Memory B cell (primary cell): Measurements from ENCODE around the gene TSHZ2.
"Not testable (repeated sequence)": the region's sequence is repeated elsewhere in the genome, so short reads cannot be mapped to it uniquely, and the experiment has no call there.

ENCODE experiments used
- ATAC-seq: fragments of 150-1000 bp; cut with Tn5 transposase; 2 replicates; pipeline ENCODE4 v1.10.0; 2021; ENCODE audit warnings: low read depth, mild to moderate bottlenecking, moderate library complexity
- DNase-seq, 2 donors: peaks; one replicate each; pipeline ENCODE4 v3.0.0; 2022; ENCODE audit warnings: low spot score in 2 of 2
- H3K27ac Mint-ChIP-seq: one replicate; pipeline ENCODE4 v1.8.0; 2022; ENCODE audit warnings: mild to moderate bottlenecking, moderate library complexity, mixed read lengths
- H3K27me3 Mint-ChIP-seq: one replicate; pipeline ENCODE4 v1.8.0; 2022; ENCODE audit warnings: mixed read lengths
- H3K36me3 Mint-ChIP-seq: one replicate; pipeline ENCODE4 v1.8.0; 2022; ENCODE audit warnings: mild to moderate bottlenecking, mixed read lengths
- H3K4me1 Mint-ChIP-seq: one replicate; pipeline ENCODE4 v1.8.0; 2022; ENCODE audit warnings: mixed read lengths
- H3K4me3 Mint-ChIP-seq: one replicate; pipeline ENCODE4 v1.8.0; 2022; ENCODE audit warnings: mild to moderate bottlenecking, moderate library complexity, mixed read lengths
- H3K9me3 Mint-ChIP-seq: one replicate; pipeline ENCODE4 v1.8.0; 2022; ENCODE audit warnings: mixed read lengths

TSHZ2 gene

GRCh38 chr20:53425481-53425880, 453.3 kb downstream of the TSHZ2 start:
- peaks cover 2% of the 10 kb centered on the region for H3K9me3 Mint-ChIP-seq
- no peak for ATAC-seq
- no peak for DNase-seq
- H3K27ac Mint-ChIP-seq: no peak overlapping the region
- H3K4me1 Mint-ChIP-seq: no peaks in the 10 kb centered on the region
- peaks cover 9% of the 10 kb centered on the region for H3K27me3 Mint-ChIP-seq
- no peak overlapping the region for H3K4me3 Mint-ChIP-seq
- H3K36me3 Mint-ChIP-seq: no peaks in the 10 kb centered on the region

DNA sequence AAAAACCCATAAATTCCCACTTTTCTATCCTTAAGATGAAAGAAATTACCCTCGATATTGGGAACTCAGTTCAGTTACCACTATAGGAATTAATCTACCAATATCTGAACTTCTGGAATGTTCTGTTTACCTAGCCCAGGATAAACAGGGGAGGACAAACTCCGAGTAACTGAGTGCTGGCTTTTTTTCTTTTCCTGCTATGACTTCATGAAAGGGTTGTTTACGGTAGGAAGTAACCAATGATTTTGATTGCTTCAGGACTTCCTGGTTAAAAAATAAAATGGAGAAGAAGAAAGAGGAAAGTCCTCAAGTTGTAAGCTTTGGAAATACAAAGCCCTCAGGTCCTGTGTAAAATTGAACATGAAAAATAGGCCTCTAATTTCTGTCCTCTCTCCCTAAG, 453.8 kb downstream of the TSHZ2 start:
- Mint-ChIP-seq H3K4me1 (no peaks in the 10 kb centered on the region), H3K4me3 (no peak overlapping the region), H3K9me3 (peaks cover 2% of the 10 kb centered on the region), H3K36me3 (no peaks in the 10 kb centered on the region), H3K27ac (no peak overlapping the region), H3K27me3 (peaks cover 9% of the 10 kb centered on the region)
- DNase-seq: no peak
- ATAC-seq: no peak

DNA sequence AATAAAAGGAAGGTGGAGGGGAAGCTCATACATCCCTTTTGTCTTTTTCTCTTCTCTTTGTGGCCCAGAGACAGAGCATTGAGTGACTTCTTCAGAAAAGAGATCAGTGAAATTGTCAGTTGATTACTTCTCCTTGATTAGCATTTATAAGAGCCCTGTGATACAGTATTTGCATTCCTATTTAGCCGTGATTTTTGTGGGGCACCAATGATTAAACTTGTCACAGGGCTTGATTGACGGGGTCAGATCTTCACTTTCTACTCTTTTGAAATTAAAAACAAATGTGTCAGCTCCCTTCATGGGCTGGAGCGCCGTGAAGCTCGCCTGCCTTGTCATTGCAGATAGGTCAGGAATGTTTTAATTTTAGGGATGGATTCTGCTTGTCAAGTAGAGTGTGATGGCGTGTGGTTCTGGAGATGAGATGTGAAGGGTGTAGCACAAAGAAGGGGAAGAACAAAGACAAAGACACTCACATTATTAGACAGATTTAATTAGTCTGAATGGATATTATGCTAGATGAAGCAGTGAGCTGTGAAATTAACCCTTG, 454.7 kb downstream of the TSHZ2 start:
- peaks cover 9% of the 10 kb centered on the region for H3K27me3 Mint-ChIP-seq

GRCh38 chr20:53427951-53428350, 455.8 kb downstream of the TSHZ2 start:
- no peak for DNase-seq
- no peaks in the 10 kb centered on the region for H3K4me1 Mint-ChIP-seq
- H3K27me3 Mint-ChIP-seq: peaks cover 9% of the 10 kb centered on the region

More for the DNA sequence above, 454.7 kb downstream of the TSHZ2 start:
- Mint-ChIP-seq H3K9me3 (peaks cover 2% of the 10 kb centered on the region), H3K36me3 (no peaks in the 10 kb centered on the region), H3K4me1 (no peaks in the 10 kb centered on the region), H3K4me3 (no peak overlapping the region), H3K27ac (no peak overlapping the region)
- ATAC-seq (no peak), DNase-seq (no peak)

GRCh38 chr20:53428588-53428987, 456.4 kb downstream of the TSHZ2 start:
- Mint-ChIP-seq H3K36me3 (no peaks in the 10 kb centered on the region), H3K4me1 (no peaks in the 10 kb centered on the region), H3K27me3 (peaks cover 9% of the 10 kb centered on the region), H3K27ac (no peak overlapping the region), H3K9me3 (peaks cover 2% of the 10 kb centered on the region), H3K4me3 (no peak overlapping the region)
- DNase-seq: no peak
- no peak for ATAC-seq

More at GRCh38 chr20:53427951-53428350, 455.8 kb downstream of the TSHZ2 start:
- peaks cover 2% of the 10 kb centered on the region for H3K9me3 Mint-ChIP-seq
- ATAC-seq: no peak
- no peak overlapping the region for H3K27ac Mint-ChIP-seq
- H3K36me3 Mint-ChIP-seq: no peaks in the 10 kb centered on the region
- H3K4me3 Mint-ChIP-seq: no peak overlapping the region

DNA sequence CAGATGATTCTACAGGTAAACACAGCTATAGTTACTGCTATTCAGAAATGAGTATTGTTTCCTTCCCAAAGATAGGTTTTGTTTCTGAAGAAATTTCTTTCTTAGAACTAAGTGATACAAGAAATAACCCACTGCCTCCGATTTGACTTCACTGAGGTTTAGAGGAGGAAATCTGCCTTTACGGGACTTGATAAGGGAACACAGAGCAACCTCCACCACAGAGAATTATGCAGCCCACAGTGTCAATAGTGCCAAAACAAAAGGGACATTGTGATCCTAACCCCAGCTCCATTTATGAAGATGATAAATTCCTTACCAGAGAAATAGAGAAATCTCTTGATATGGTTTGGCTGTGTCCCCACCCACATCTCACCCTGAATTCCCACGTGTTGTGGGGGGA, 456.8 kb downstream of the TSHZ2 start:
- no peaks in the 10 kb centered on the region for H3K4me1 Mint-ChIP-seq
- H3K36me3 Mint-ChIP-seq: no peaks in the 10 kb centered on the region
- peaks cover 2% of the 10 kb centered on the region for H3K9me3 Mint-ChIP-seq
- no peak for ATAC-seq
- H3K27ac Mint-ChIP-seq: no peak overlapping the region
- no peak for DNase-seq
- H3K27me3 Mint-ChIP-seq: peaks cover 9% of the 10 kb centered on the region
- no peak overlapping the region for H3K4me3 Mint-ChIP-seq

DNA sequence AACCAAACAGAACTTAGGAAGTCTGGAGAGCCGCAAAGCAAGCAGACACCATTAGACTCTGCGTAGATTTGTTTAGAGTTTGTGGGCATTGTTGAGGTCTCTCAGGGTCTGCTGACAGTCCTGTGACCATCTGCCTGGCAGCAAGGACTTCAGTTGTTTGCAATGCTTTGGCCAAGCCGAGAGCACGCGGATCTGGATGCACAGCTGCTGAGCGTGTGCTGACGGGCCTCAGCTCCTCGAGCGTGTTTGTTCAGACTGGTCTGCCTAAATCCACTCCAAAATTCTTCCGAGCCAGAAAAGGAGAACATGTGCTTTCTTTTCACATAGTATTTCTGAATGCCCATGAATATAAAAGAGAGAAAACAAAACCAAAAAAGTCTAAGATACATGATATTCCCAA, 462.5 kb downstream of the TSHZ2 start:
- ATAC-seq (no peak), DNase-seq (no peak)
- Mint-ChIP-seq H3K36me3 (no peaks in the 10 kb centered on the region), H3K27ac (no peak overlapping the region), H3K4me3 (no peak overlapping the region), H3K4me1 (no peaks in the 10 kb centered on the region), H3K9me3 (peaks cover 2% of the 10 kb centered on the region), H3K27me3 (peaks cover 2% of the 10 kb centered on the region)

DNA sequence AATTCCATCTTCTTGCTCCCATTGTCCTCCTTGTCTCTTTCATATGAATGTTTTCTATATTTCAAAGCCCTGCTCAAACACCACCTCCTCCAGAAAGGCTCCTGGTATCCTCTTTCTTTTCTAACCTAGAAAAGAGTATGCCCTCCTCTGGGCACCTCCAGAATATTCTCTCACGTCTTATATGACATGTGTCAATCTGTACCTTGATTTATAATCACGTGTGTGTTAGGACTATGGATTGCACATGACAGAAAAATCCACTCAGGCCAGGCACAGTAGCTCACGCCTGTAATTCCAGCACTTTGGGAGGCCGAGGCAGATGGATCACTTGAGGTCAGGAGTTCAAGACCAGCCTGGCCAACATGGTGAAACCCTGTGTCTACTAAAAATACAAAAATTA, 464.8 kb downstream of the TSHZ2 start:
- DNase-seq: not testable (repeated sequence)

DNA sequence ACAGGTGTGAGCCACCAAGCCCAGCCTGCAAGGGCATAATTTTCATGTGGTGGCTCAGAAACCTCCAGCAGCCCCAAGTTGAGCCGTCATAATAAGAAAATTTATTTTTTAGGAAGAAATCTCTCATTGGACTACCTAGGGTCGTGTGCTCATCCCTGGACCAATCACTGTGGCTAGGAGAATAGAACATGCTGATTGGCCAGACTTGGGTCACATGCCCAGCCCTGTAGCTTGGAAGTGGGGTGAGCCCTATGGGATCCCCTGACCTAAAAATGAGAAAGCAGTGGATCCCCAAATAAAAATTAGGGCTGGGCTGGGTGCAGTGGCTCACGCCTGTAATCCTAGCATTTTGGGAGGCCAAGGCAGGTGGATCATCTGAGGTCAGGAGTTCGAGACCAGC, 466.2 kb downstream of the TSHZ2 start:
- H3K4me3 Mint-ChIP-seq: no peak overlapping the region
- peaks cover 2% of the 10 kb centered on the region for H3K9me3 Mint-ChIP-seq
- H3K4me1 Mint-ChIP-seq: no peaks in the 10 kb centered on the region
- H3K27me3 Mint-ChIP-seq: peaks cover 2% of the 10 kb centered on the region
- DNase-seq (no peak), ATAC-seq (no peak)
- no peak overlapping the region for H3K27ac Mint-ChIP-seq
- H3K36me3 Mint-ChIP-seq: no peaks in the 10 kb centered on the region

More for the DNA sequence above, 464.8 kb downstream of the TSHZ2 start:
- not testable (repeated sequence) for H3K36me3 Mint-ChIP-seq, H3K27ac Mint-ChIP-seq, H3K27me3 Mint-ChIP-seq, ATAC-seq, H3K4me3 Mint-ChIP-seq, H3K4me1 Mint-ChIP-seq, H3K9me3 Mint-ChIP-seq

DNA sequence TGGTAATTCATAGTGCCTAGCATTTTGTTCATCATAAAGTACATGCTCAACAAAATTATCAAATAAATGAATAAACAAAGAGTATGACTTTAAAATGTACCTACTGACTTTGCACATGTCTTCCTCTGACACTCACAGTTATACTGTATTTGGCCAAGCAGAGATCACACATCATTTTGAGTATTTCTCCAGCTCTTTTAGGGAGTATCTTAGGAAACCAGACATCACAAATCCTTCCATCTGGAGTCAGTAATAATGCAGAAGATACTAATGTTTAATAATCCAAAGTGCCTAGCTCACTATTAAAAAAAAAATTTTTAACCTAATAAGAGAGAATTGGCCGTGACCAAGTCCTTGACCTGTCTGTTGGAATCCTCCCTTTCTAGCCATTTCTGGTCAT, 466.9 kb downstream of the TSHZ2 start:
- no peak for ATAC-seq
- Mint-ChIP-seq H3K4me1 (no peaks in the 10 kb centered on the region), H3K4me3 (no peak overlapping the region), H3K9me3 (peaks cover 2% of the 10 kb centered on the region), H3K36me3 (no peaks in the 10 kb centered on the region), H3K27me3 (peaks cover 2% of the 10 kb centered on the region), H3K27ac (no peak overlapping the region)
- DNase-seq: no peak

DNA sequence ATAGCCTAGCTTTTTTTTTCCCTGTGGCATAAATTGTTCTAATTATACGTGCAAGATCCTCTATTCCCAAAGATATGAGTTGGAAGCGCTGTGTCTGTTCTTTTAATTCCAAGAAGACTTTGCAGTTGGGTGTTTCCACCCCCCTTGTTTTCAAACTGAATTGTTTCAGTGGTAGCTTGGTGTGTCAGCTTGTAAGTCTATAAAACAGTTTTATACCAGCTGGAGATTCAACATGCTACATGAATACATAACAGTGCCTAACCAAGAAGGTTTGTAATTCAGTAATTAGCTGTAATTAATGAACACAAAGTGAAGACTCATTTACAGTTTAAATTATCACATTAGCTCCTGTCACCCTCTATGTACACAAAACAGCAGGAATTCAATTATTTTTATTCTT, 467.5 kb downstream of the TSHZ2 start:
- peaks cover 2% of the 10 kb centered on the region for H3K9me3 Mint-ChIP-seq
- ATAC-seq: no peak
- H3K27ac Mint-ChIP-seq: no peak overlapping the region
- H3K27me3 Mint-ChIP-seq: peaks cover 2% of the 10 kb centered on the region
- no peaks in the 10 kb centered on the region for H3K4me1 Mint-ChIP-seq
- H3K4me3 Mint-ChIP-seq: no peak overlapping the region
- H3K36me3 Mint-ChIP-seq: no peaks in the 10 kb centered on the region
- DNase-seq: no peak

- Mint-ChIP-seq H3K27me3 (peaks cover 2% of the 10 kb centered on the region), H3K9me3 (peaks cover 11% of the 10 kb centered on the region), H3K36me3 (peaks cover 2% of the 10 kb centered on the region)
Observed at GRCh38 chr20:53444401-53445149, 472.4 kb downstream of the TSHZ2 start.

GRCh38 chr20:53445321-53445731, 473.2 kb downstream of the TSHZ2 start:
- H3K4me1 Mint-ChIP-seq: no peaks in the 10 kb centered on the region
- no peak for ATAC-seq
- H3K36me3 Mint-ChIP-seq: peaks cover 2% of the 10 kb centered on the region

More at GRCh38 chr20:53444401-53445149, 472.4 kb downstream of the TSHZ2 start:
- no peak for ATAC-seq
- no peak overlapping the region for H3K27ac Mint-ChIP-seq
- no peaks in the 10 kb centered on the region for H3K4me1 Mint-ChIP-seq
- H3K4me3 Mint-ChIP-seq: no peak overlapping the region
- DNase-seq: no peak

GRCh38 chr20:53445932-53446331, 473.8 kb downstream of the TSHZ2 start:
- H3K4me1 Mint-ChIP-seq: no peaks in the 10 kb centered on the region

More at GRCh38 chr20:53445321-53445731, 473.2 kb downstream of the TSHZ2 start:
- Mint-ChIP-seq H3K4me3 (no peak overlapping the region), H3K9me3 (peaks cover 15% of the 10 kb centered on the region), H3K27me3 (peaks cover 2% of the 10 kb centered on the region), H3K27ac (no peak overlapping the region)
- no peak for DNase-seq

GRCh38 chr20:53447316-53447715, 475.2 kb downstream of the TSHZ2 start:
- ATAC-seq: no peak

More at GRCh38 chr20:53445932-53446331, 473.8 kb downstream of the TSHZ2 start:
- Mint-ChIP-seq H3K9me3 (peaks cover 15% of the 10 kb centered on the region), H3K27ac (no peak overlapping the region), H3K36me3 (peaks cover 2% of the 10 kb centered on the region), H3K4me3 (no peak overlapping the region), H3K27me3 (peaks cover 2% of the 10 kb centered on the region)
- no peak for ATAC-seq
- no peak for DNase-seq

More at GRCh38 chr20:53447316-53447715, 475.2 kb downstream of the TSHZ2 start:
- Mint-ChIP-seq H3K27me3 (peaks cover 2% of the 10 kb centered on the region), H3K36me3 (peaks cover 2% of the 10 kb centered on the region), H3K9me3 (peaks cover 17% of the 10 kb centered on the region), H3K4me3 (no peak overlapping the region), H3K4me1 (no peaks in the 10 kb centered on the region), H3K27ac (no peak overlapping the region)
- DNase-seq: no peak
